Measurements from ENCODE around the gene HSD17B3. TPM values are rescaled to one million over a fixed set of nuclear protein-coding genes. Genes with fewer than 3 reads are reported as not detected.

Gene HSD17B3
- total and polyA plus RNA-seq, 2 of the 13 experiments (the other 11 are each of a cell fraction or from before 2014, with no cell fraction given) = 0.12 TPM; not detected in 1

GRCh38 chr9:96217754-96218693, 84.0 kb downstream of the HSD17B3 start (continued):
- TF ChIP-seq ZNF235 (CRISPR knock-in tag; IDR thresholded peaks at IDR 0.05; ENCODE audit: borderline replicate concordance) = no peak
- TF ChIP-seq ZNF580 (CRISPR knock-in tag; IDR thresholded peaks at IDR 0.05; ENCODE audit: borderline replicate concordance, low read depth) = 0 out of 2 replicates have a peak, but pooled peaks have one; percentile 34
- no peak for TF ChIP-seq PAX8 (CRISPR knock-in tag; IDR thresholded peaks at IDR 0.05; ENCODE audit: borderline replicate concordance)
- 0 out of 2 replicates have a peak, but pooled peaks have one; percentile 23 for TF ChIP-seq ZBED4 (CRISPR knock-in tag; IDR thresholded peaks at IDR 0.05; ENCODE audit: borderline replicate concordance)
- no peak for TF ChIP-seq ZNF790 (CRISPR knock-in tag; IDR thresholded peaks at IDR 0.05; ENCODE audit: borderline replicate concordance)
- TF ChIP-seq RNF2 (conservative IDR thresholded peaks at IDR 0.05; ENCODE audit: low read depth) = 0 out of 2 replicates have a peak, but pooled peaks have one; percentile 27
- no peak for TF ChIP-seq AHR (CRISPR knock-in tag; IDR thresholded peaks at IDR 0.05)
- TF ChIP-seq SMAD3 (CRISPR knock-in tag; IDR thresholded peaks at IDR 0.05) = 0 out of 2 replicates have a peak, but pooled peaks have one; percentile 20
- TF ChIP-seq HNF4A (CRISPR knock-in tag; IDR thresholded peaks at IDR 0.05) = 0 out of 2 replicates have a peak, but pooled peaks have one; percentile 10
- TF ChIP-seq THRA (CRISPR knock-in tag; IDR thresholded peaks at IDR 0.05; ENCODE audit: borderline replicate concordance) = 0 out of 2 replicates have a peak, but pooled peaks have one; percentile 12
- 0 out of 2 replicates have a peak, but pooled peaks have one; percentile 27 for TF ChIP-seq IRF2 (CRISPR knock-in tag; IDR thresholded peaks at IDR 0.05)
- peak; percentile 57 for TF ChIP-seq THAP11 (CRISPR knock-in tag; IDR thresholded peaks at IDR 0.05)
- TF ChIP-seq ZFP82 (CRISPR knock-in tag; IDR thresholded peaks at IDR 0.05; ENCODE audit: borderline replicate concordance) = no peak
- TF ChIP-seq ZMAT3 (CRISPR knock-in tag; conservative IDR thresholded peaks at IDR 0.05) = 0 out of 2 replicates have a peak, but pooled peaks have one; percentile 34
- no peak for TF ChIP-seq EP300 (IDR thresholded peaks at IDR 0.05; ENCODE audit: low read depth in 2 of 2, low read length in 2 of 2)
- no peak for TF ChIP-seq EP300 (CRISPR knock-in tag; IDR thresholded peaks at IDR 0.05; ENCODE audit: borderline replicate concordance)
- no peak for TF ChIP-seq HMGA1 (CRISPR knock-in tag; conservative IDR thresholded peaks at IDR 0.05)
- TF ChIP-seq SALL1 (CRISPR knock-in tag; IDR thresholded peaks at IDR 0.05) = peak; percentile 77
- no peak for TF ChIP-seq ZBTB10 (CRISPR knock-in tag; IDR thresholded peaks at IDR 0.05; ENCODE audit: borderline replicate concordance)
- peak; percentile 75; the same call in 1 of the 2 replicates for TF ChIP-seq ZSCAN29 (CRISPR knock-in tag; conservative IDR thresholded peaks at IDR 0.05)

Data from HepG2 (cell line).